Measurements from ENCODE around the gene INO80E. TPM values are rescaled to one million over a fixed set of nuclear protein-coding genes. Genes with fewer than 3 reads are reported as not detected.

Gene INO80E
- total RNA-seq, 4 donors from 2014 or later = 45.4 to 74.8 (median 55.5) TPM

GRCh38 chr16:29984764-29985147 lies 11.3 kb upstream of the INO80E start:
- Histone ChIP-seq H3K9me3 (no peaks in the 10 kb centered on the region), H3K4me3 (no peak overlapping the region), H3K27me3 (no peaks in the 10 kb centered on the region), H3K4me1 (peaks cover 0 to 3% of the 10 kb centered on the region in 2 donors), H3K27ac (peak overlapping the region in 2 of 4 donors; percentile 33 to 37), H3K36me3 (peaks cover 0 to 100% of the 10 kb centered on the region in 2 donors)
- intact Hi-C loops (cut with DNase I; ENCODE audit: low total_unique reads) (no loop called here), in situ Hi-C loops (cut with MboI; ENCODE audit: low sequenced_read_pairs in 4 of 4) (no loop called here)
- DNase-seq (no peak), ATAC-seq (no peak)
- TF ChIP-seq CTCF (IDR thresholded peaks at IDR 0.05 in 4 of 5, conservative IDR thresholded peaks at IDR 0.05 in 1 of 5) (no peak), POLR2A (IDR thresholded peaks at IDR 0.05) (no peak)

- Histone ChIP-seq H3K27me3 (no peaks in the 10 kb centered on the region), H3K4me3 (no peak overlapping the region), H3K36me3 (peaks cover 0 to 100% of the 10 kb centered on the region in 2 donors), H3K4me1 (peaks cover 0 to 3% of the 10 kb centered on the region in 2 donors), H3K27ac (peak overlapping the region in 1 of 4 donors; percentile 33), H3K9me3 (no peaks in the 10 kb centered on the region)
- intact Hi-C loops (cut with DNase I; ENCODE audit: low total_unique reads) (no loop called here), in situ Hi-C loops (cut with MboI; ENCODE audit: low sequenced_read_pairs in 4 of 4) (no loop called here)
- DNase-seq (no peak), ATAC-seq (no peak)
- TF ChIP-seq CTCF (IDR thresholded peaks at IDR 0.05 in 4 of 5, conservative IDR thresholded peaks at IDR 0.05 in 1 of 5) = no peak
- TF ChIP-seq POLR2A (IDR thresholded peaks at IDR 0.05) = no peak
Measured at GRCh38 chr16:29985271-29985811, 10.7 kb upstream of the INO80E start.

GRCh38 chr16:29986231-29986630 lies 9.8 kb upstream of the INO80E start:
- TF ChIP-seq CTCF (IDR thresholded peaks at IDR 0.05 in 4 of 5, conservative IDR thresholded peaks at IDR 0.05 in 1 of 5) (no peak), POLR2A (IDR thresholded peaks at IDR 0.05) (no peak)
- no peak overlapping the region for H3K27ac ChIP-seq
- ATAC-seq (no peak), DNase-seq (no peak)
- H3K9me3 ChIP-seq = no peaks in the 10 kb centered on the region
- peaks cover 0 to 100% of the 10 kb centered on the region in 2 donors for H3K36me3 ChIP-seq
- no peaks in the 10 kb centered on the region for H3K27me3 ChIP-seq
- intact Hi-C loops (cut with DNase I; ENCODE audit: low total_unique reads) = no loop called here
- peaks cover 0 to 3% of the 10 kb centered on the region in 2 donors for H3K4me1 ChIP-seq
- H3K4me3 ChIP-seq = no peak overlapping the region
- in situ Hi-C loops (cut with MboI; ENCODE audit: low sequenced_read_pairs in 4 of 4) = no loop called here

GRCh38 chr16:29986931-29987330 lies 9.1 kb upstream of the INO80E start:
- DNase-seq (no peak), ATAC-seq (no peak)
- Histone ChIP-seq H3K9me3 (no peaks in the 10 kb centered on the region), H3K4me3 (no peak overlapping the region), H3K36me3 (peaks cover 0 to 100% of the 10 kb centered on the region in 2 donors), H3K4me1 (peaks cover 0 to 3% of the 10 kb centered on the region in 2 donors), H3K27ac (no peak overlapping the region), H3K27me3 (no peaks in the 10 kb centered on the region)
- TF ChIP-seq POLR2A (IDR thresholded peaks at IDR 0.05) (no peak), CTCF (IDR thresholded peaks at IDR 0.05 in 4 of 5, conservative IDR thresholded peaks at IDR 0.05 in 1 of 5) (no peak)
- intact Hi-C loops (cut with DNase I; ENCODE audit: low total_unique reads) (no loop called here), in situ Hi-C loops (cut with MboI; ENCODE audit: low sequenced_read_pairs in 4 of 4) (no loop called here)

All from gastrocnemius medialis (tissue), 4 donors.